GM21515 (cell line): ENCODE data around the gene CCT5.
"Not testable (repeated sequence)": the region's sequence is repeated elsewhere in the genome, so short reads cannot be mapped to it uniquely, and the experiment has no call there.

Experiments
- ATAC-seq: cut with Tn5 transposase; IDR thresholded peaks from one replicate; pipeline ENCODE4 v1.9.1; 2021; ENCODE audit not compliant: unreplicated experiment

The CCT5 gene

DNA sequence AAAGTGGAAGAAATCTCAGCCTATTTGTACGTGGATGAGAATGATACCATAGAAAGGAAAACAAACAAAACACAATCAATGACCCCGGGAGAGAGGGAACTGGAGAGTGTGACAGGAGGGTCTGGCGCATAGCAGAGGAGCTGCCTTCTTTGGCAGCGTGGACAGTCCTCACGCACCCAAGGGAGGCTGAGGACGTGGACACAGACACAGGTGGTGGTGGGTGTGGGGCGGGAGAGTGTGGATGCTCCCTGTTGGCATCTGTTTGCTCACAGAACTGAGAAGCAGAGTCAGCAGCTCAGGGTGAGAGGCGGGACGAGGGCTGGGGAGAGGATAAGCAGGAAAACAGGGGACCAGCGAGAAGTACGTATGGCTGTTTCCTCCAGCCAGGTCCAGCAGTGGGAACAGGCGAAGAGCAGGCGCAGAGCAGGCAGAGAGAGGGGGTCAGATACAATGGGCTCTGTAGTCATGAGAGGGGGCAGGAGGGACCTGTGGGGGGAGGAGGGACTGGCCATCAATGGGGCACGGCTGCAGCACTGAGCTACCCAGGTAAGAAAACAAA lies 47.6 kb downstream of the CCT5 start:
- ATAC-seq: no peak

DNA sequence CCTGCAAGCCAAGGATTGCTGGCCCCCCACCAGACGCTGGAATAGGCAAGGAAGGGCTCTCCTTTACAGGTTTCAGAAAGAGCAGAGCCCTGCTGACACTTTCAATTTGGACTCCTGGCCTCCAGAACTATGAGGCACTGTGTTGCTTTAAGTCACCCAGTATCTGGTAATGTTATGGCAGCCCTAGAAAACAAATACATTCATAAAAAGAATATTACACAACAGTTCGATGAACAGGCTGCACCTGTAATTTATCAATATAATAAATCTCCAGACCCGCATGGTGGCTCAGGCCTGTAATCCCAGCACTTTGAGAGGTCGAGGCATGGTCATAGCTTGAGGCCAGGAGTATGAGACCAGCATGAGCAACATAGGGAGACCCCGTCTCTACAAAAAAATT lies 50.2 kb downstream of the CCT5 start:
- no peak for ATAC-seq

DNA sequence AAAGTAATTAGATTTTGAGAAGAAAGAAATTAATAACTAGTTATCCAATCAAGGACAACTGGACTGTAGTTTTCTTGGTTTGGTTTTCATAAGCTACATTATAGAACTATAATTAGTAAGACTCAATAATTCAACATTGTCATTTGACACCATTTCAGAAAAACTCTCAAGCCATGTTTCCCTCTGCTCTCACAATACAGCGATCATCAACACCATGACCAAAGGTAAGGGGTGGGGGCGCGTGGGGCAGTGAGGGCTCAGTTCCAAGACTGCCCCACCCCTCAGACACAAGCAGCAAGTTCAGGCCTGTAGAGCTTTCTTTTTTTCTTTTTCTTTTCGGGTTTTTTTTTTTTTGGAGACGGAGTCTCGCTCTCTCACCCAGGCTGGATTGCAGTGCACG lies 51.2 kb downstream of the CCT5 start:
- no peak for ATAC-seq

DNA sequence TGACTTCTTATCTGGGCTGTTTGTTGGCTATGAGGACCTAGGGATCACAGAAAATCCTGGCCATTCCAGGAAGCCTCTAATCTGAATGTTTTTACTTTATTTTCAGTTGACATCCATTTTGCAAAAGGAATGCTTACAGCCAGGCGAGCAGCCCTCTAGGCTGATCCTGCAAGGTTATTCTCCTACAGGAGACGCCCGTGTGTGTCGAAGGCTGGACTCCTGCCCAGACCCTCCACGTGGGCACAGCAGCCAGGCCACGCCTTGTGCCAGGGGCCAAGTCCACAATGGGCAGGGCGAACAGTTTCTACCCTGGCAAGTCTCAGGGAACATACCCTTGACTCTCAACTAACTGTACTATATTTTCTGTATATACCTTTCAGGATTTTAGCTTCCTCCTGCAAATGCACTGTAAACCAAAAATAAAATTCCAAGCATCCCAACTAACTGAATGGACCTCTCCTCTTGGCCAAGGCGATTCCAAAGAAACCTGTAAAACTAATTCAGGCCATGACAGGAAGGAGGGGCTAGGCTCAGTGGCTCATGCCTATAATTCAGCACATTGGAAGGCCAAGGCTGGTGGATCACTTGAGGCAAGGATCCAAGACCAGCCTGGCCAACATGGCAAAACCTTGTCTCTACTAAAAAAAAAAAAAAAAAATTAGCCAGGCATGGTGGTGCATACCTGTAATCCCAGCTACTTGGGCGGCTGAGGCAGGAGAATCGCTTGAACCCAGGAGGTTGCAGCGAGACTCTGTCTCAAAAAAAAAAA lies 51.9 kb downstream of the CCT5 start:
- ATAC-seq: no peak

DNA sequence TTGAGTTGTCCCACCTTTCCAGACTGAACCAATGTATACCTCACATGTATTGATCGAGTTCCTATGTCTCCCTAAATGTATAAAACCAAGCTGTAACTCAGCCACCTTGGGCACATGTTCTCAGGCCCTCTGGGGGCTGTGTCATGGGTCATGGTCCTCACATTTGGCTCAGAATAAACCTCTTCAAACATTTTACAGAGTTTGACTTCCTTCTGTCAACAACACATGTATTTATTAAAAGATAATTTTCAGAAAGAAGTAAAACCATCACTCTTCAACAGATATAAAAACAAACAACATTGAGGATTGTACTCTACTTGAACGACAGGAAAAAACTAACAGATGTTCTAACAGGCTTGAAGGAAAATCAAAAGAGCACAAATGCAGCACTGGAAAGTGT lies 53.1 kb downstream of the CCT5 start:
- ATAC-seq: no peak

DNA sequence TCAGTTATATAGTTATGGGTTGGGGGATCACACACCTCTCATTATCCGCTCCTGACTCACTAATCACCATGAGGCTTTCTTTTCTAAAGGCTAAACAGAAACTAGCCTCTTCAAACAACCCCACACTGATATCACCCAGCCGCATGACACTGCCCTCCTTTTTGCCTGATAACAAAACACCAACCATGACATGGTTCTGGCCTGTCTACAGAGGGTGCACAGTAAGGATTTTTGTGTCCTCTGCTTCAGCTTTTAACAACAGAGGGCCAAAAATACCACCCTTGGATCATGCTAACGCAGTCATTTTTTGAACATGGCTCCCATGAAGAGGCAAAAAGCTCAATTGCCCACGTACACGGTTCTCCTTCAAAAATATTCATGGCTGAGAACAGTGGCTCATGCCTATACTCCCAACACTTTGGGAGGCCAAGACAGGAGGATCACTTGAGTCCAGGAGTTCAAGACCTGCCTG lies 53.7 kb downstream of the CCT5 start:
- ATAC-seq: no peak

DNA sequence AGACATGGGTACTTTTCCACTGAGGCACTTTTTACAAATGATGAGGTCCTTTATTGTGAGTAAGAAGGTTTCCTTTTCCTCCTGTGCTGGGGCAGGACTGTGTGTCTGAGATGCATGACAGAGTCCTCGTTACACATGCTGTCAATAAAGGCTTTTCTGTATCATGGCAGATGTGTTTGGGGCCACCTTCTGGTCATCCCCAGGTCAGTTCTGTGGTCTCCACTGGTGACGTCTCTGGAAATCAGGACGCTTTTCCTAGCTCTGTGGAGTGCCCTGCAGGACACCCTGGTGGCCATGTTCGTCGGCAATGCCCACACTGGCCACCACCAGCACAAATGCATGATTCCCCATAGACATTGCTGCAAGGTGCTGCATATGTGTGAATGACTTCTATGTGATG lies 54.9 kb downstream of the CCT5 start:
- no peak for ATAC-seq

DNA sequence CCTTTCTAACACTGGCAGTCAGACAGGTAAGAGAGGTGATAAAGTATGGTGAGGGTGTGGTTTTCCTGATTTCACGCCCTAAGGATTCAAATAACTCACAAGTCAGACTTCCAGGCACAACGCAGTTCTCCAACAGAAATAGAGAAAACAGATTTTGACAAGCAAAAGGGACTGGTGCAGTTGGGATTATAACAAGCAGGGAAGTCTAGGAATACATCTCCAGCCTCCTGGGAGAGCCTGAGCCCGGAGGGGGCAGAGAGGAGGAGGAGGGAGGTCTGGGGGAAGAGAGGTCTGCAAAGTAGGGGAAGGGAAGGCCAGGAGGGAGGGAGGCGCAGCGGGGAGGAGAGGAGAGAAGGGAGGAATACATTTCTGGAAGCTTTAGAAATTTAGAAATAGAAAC lies 56.0 kb downstream of the CCT5 start:
- ATAC-seq: no peak

DNA sequence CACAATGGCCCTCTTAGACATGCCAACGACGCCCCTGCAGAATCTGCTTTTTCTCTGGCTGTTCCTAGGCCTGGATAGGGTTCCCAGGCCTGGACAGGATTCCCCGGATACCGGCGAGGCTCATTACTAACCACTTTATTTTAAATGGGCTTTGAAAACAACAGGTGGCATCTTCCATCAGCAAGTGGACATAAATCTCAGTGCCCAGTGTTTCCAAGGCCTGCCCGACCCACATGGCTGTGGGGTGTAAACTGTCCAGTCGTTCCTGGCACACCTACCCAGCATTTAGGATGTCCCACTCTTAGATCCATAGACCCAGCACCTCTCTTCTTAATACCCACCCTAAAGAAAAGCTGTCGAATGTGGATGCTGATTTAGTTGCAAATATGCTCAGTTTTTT lies 56.7 kb downstream of the CCT5 start:
- ATAC-seq: no peak

DNA sequence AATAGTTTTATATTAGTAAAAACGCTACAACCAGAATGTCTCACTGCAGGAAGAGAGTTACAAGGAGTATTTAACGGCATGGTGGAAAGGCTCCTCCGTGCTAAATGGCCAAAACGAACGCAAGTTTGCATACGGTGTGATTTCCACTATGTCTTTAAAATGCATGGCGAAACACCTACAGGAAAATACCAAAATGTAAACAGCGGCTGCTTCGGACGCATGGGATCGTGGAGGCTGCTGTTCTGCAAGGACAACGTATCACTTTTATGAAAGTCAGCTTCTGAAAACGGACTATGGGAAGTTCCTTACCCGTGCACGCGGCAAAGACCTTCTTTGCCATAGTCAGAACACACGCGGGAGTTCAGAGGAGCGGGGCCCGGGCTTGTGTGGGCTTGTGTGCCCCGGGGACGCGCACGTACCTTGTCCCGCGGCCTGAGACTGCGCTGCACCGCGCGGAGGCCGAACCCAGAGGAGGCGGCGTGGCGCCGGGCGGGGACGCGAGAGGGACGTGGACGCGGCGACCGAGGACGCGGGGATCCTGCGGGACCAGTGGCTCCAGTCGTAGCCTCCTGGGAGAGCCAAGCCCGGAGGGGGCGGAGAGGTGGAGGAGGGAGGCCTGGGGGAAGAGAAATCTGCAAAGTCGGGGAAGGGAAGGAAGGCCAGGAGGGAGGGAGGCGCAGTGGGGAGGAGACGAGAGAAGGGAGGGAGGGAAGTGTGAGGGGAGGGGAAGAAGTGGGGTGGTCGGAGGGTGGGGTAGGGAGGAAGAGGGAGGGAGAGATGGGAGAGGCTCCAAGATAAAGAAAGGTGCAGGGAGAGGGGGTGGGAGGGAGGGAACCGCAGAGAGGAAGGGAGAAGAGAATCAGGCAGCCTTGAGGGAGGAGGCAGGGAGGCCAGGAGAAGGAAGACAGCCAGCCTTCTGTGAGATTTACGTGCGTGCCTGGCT lies 57.4 kb downstream of the CCT5 start, which contains the start of gene CMBL:
Gene CMBL, minus strand, starts transcription at position 697 of the 943 bp plus-strand sequence. CDS start 17,140 bp downstream, outside the sequence.
- peak; percentile 81 for ATAC-seq

DNA sequence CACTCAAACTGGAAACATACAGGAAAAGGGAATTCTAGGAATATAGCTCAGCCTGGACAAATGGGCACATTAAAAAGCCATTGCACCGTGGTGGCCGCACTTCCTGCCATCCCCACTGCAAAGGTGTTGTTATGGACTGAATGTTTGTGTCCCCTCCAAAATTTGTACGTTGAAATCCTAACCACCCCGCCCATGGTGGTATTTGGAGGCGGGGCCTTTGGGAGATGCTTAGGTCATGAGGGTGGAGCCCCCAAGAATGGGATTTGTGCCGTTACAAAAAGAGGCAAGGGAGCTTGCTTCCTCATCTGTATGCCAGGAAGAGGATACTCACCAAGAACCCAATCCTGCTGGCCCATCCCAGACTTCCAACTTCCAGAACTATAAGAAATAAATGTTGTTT lies 58.8 kb downstream of the CCT5 start:
- no peak for ATAC-seq

DNA sequence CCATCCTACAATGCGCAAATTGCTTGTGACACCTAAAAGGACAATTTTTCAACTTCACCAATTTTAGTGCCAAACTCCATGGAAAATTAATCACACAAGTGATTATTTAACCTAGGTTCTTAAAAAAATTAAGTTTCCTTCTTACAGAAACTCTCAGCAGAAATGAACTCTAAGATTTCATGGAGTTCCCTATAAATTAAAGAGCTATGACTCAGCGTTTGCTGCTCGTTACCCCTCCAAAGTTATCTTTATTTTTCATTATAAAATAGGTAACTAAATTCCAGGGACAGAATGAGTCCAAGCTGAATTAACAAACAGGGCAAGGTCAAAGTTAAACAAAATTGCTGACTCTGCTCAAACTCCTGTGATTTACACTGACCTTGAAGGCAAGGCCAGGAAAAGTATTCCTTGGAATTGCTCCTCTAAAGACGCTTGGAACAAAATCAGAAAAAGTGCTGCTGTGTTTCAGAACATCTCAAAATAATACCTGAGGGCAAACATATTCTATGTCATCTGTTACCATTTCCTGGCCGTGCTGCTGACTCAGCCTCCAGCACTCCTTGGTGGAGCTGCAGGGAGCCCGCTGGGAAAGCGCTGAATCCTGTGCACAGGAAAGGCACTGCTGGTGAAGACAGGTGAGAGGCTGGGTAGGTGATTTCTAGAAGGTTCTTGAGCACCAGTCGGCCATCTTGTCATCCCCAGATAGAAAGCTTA lies 60.1 kb downstream of the CCT5 start:
- ATAC-seq: no peak

DNA sequence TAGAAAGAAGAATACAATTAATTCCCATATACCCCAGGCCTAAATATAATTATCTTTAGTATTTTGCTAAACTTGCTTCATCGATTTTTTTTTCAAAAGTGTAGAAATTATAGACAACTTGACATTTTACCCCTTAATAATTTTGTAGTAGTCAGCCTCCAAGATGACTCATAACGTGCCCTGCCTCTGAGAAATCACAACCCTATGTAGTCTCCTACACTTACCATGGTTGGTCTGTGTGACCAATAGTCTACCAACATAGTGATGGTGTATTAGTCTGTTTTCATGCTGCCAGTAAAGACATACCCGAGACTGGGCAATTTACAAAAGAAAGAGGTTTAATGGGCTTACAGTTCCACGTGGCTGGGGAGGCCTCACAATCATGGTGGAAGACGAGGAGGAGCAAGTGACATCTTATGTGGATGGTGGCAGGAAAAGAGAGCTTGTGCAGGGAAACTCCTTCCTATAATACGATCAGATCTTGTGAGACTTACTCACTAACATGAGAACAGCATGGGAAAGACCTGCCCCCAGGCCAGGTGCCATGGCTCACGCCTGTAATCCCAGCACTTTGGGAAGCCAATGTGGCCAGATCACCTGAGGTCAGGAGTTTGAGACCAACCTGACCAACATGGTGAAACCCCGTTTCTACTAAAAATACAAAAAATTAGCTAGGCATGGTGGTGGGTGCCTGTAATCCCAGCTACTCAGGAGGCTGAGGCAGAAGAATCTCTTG lies 60.9 kb downstream of the CCT5 start:
- not testable (repeated sequence) for ATAC-seq

DNA sequence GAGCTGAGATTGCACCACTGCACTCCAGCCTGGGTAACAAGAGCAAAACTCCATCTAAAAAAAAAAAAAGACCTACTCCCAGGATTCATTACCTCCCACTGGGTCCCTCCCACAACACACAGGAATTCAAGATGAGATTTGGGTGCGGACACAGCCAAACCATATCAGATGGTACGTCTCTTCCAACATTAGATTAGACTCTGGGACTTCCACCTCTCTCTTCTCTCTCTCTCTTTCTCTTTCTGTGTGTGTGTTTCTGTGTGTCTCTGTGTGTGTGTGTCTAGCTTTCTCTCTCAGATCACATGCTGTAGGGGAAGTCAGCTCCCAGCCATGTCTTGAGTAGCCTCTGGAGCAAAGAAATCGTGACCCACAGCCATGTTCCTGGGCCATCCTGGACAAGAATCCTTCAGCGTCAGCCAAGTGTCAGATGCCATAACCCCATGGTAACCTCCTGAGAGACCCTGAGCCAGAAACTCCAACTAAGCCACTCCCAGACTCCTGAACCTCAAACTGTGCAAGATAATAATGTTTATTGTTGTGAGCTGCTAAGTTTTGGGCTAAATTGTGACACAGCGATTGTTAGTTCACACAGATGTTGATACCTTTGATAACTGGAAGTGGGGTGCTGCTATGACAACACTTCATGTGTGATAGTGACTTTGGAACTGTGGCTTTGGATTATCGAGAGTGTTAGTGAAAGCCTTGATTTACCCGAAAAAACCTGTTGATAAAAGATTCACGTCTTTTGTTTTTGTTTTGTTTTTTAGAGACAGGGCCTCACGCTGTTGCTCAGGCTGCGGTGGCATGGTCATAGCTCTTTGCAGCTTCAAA lies 61.7 kb downstream of the CCT5 start:
- ATAC-seq: no peak

DNA sequence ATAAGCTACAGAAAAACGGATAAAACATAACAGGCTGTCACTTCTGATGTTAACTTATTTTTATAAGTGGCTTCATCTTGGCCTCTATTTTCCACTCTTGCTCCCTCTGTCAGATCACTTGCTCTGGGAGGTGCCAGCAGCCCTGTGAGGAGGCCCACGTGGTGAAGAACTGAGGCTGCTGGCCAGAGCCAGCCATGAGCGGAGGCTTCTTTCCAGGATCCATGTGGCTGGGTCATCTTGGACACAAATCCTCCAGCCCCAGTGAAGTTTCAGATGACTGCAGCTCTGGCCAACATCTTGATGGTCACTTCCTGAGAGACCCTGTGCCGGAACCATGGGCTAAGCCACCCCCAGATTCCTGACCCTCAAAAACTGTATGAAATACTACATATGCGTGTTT lies 65.1 kb downstream of the CCT5 start:
- no peak for ATAC-seq
